IPS DF 6.9 (cell line): ENCODE results near the gene ACVR1.
"Not testable (repeated sequence)": the region's sequence is repeated elsewhere in the genome, so short reads cannot be mapped to it uniquely, and the experiment has no call there.

Experiments
- DNase-seq: peaks from one replicate; pipeline ENCODE4 v3.0.0-alpha.2; 2013; ENCODE audit warnings: low read depth, low spot score
- H3K27ac ChIP-seq: one replicate; pipeline ENCODE4 v1.5.1; 2013; ENCODE audit warnings: low read length, control low read depth
- H3K27me3 ChIP-seq: 2 replicates; pipeline ENCODE4 v1.6.1; 2013; ENCODE audit warnings: mild to moderate bottlenecking, low read length; ENCODE audit not compliant: control insufficient read depth, insufficient read depth
- H3K36me3 ChIP-seq: 2 replicates; pipeline ENCODE4 v1.6.1; 2013; ENCODE audit warnings: low read length; ENCODE audit not compliant: control insufficient read depth, insufficient read depth
- H3K4me1 ChIP-seq: 2 replicates; pipeline ENCODE4 v1.6.1; 2013; ENCODE audit warnings: low read length; ENCODE audit not compliant: control insufficient read depth, insufficient read depth
- H3K4me3 ChIP-seq: 2 replicates; pipeline ENCODE4 v1.5.1; 2013; ENCODE audit warnings: mild to moderate bottlenecking, low read length
- H3K9me3 ChIP-seq: 2 replicates; pipeline ENCODE4 v1.6.1; 2013; ENCODE audit warnings: low read length, inconsistent platforms; ENCODE audit not compliant: control insufficient read depth, insufficient read depth
- WGBS: extraction: QIAGEN DNeasy Blood & Tissue Kit; methylation state at CpG from one replicate; pipeline ENCODE4 v1.1.7; 2013; ENCODE audit warnings: mixed read lengths, missing lambda C conversion rate; ENCODE audit not compliant: insufficient read length, insufficient coverage; 5-methylcytosine and 5-hydroxymethylcytosine counted together

Gene ACVR1

DNA sequence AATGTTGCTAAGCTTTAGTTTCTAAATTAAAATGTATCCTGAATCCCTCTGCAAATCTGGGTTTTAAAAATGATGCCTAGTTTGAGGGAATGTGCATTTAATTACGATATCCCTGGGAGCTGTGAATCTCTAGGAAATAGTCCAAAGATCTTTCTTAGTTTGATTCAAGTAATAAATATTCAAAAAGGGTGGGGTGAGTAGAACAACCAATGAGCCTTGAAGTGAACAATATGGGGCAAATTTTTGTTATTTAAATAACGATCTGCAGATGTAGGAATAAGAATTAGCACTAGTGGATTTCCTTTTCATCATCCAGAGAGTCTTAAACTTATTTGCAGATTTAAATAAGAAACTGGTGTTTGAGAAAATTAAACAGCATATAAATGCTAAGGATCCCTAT is 106.3 kb downstream of the ACVR1 start:
- Histone ChIP-seq H3K4me1 (no peaks in the 10 kb centered on the region), H3K9me3 (no peaks in the 10 kb centered on the region), H3K4me3 (no peak overlapping the region), H3K36me3 (peaks cover 2% of the 10 kb centered on the region; the same call in 1 of the 2 replicates), H3K27me3 (no peaks in the 10 kb centered on the region), H3K27ac (no peak overlapping the region)
- DNase-seq, result no peak
- no CpG with 5 or more reads among the region's 2 CpGs for WGBS

DNA sequence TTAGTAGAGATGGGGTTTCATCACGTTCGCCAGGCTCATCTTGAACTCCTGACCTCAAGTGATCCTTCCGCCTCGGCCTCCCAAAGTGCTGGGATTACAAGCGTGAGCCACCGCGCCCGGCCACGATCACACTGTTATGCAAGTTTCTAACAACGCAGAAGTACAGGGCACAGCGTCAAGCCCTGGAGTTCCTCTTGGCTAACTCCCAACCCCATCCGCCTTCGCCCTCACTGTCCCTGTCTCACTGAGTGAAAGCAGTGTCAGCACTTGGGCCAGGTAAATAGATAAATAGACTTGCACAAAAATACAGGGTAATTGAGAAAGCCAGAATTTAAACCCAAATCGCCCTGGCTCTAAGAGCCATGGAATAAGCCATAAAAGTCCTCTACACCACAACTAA is 111.7 kb downstream of the ACVR1 start:
- Histone ChIP-seq H3K27me3 (no peaks in the 10 kb centered on the region), H3K36me3 (peaks cover 2% of the 10 kb centered on the region; the same call in 1 of the 2 replicates), H3K9me3 (no peaks in the 10 kb centered on the region), H3K4me3 (no peak overlapping the region), H3K27ac (no peak overlapping the region), H3K4me1 (no peaks in the 10 kb centered on the region)
- no CpG with 5 or more reads among the region's 14 CpGs for WGBS
- DNase-seq, result no peak

DNA sequence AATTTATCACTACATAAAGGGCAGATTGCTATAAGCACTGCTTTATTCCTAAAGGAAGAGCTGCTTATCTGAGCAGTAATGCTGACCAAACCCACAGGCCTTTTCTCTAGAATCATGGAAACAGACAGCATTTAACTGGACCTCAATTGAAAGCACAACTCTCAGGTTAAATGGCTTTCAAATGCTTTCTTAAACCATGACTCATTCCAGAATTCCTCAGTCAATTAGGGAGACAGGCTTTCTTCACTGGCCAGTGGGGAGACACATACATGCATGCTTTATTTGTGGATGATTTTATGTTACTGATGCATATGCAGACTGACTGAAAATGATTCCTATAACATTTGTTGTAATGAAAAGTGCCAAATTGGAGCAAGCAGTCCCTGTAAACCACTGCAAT is 114.6 kb downstream of the ACVR1 start:
- DNase-seq, result no peak
- Histone ChIP-seq H3K27me3 (no peaks in the 10 kb centered on the region), H3K9me3 (no peaks in the 10 kb centered on the region), H3K4me3 (no peak overlapping the region), H3K27ac (no peak overlapping the region), H3K36me3 (no peaks in the 10 kb centered on the region; the same call in 1 of the 2 replicates), H3K4me1 (no peaks in the 10 kb centered on the region)

DNA sequence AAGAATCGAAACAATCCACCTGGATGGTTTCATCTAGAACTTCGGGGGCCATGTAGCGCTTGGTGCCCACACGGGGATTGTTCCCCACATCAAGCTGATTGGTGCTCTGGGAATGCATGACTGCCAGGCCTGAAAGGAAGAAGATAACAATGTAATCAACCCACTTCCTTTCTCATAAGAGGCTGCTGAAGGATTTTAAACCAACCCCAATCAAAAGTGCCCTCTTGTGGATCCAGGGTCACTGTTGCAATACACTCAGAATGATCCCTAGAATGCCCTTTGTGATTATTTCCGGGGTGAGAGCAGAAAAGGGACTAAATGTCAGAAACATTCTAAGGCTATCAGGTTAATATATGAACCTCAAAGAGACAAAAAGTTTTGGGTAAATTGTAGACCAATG is 115.2 kb downstream of the ACVR1 start:
- Histone ChIP-seq H3K36me3 (no peaks in the 10 kb centered on the region; the same call in 1 of the 2 replicates), H3K27ac (no peak overlapping the region), H3K27me3 (no peaks in the 10 kb centered on the region), H3K4me3 (no peak overlapping the region), H3K9me3 (no peaks in the 10 kb centered on the region), H3K4me1 (no peaks in the 10 kb centered on the region)
- no CpG with 5 or more reads among the region's 5 CpGs for WGBS
- DNase-seq, result no peak

DNA sequence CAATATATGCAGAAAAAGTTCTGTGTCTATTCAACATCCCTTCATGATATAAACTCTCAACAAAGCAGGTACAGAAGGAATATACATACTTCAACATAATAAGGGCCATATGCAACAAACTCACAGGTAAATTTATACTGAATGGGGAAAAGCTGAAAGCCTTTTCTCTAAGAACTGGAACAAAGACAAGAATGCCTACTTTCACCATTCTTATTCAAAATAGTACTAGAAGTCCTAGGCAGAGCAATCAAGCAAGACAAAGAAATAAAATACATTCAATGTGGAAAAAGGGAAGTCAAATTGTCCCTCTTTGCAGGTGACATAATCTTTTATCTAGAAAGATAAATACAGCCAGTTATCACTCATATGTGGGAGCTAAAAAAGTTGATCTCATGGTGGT is 116.3 kb downstream of the ACVR1 start:
- H3K27me3 ChIP-seq, result no peaks in the 10 kb centered on the region
- H3K4me1 ChIP-seq, result no peaks in the 10 kb centered on the region
- no peaks in the 10 kb centered on the region for H3K9me3 ChIP-seq
- H3K27ac ChIP-seq, result no peak overlapping the region
- no peak overlapping the region for H3K4me3 ChIP-seq
- no peaks in the 10 kb centered on the region for H3K36me3 ChIP-seq
- DNase-seq, result no peak

DNA sequence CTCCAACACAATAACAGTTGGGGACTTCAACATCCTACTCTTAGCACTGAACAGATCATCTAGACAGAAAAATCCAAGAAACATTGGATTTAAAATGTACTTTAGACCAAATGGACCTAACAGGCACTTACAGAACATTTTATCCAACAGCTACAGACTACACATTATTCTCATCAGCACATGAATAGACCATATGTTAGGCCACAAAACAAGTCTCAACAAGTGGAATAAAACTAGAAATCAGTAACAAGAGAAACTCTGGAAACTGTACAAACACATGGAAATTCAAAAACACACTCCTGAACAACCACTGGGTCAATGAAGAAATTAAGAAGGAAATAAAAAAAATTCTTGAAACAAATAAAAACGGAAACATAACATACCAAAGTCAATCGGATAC is 117.5 kb downstream of the ACVR1 start:
- DNase-seq, result no peak
- Histone ChIP-seq H3K4me3 (no peak overlapping the region), H3K4me1 (no peaks in the 10 kb centered on the region), H3K27me3 (no peaks in the 10 kb centered on the region), H3K36me3 (no peaks in the 10 kb centered on the region), H3K27ac (no peak overlapping the region), H3K9me3 (no peaks in the 10 kb centered on the region)
- WGBS, result no CpG with 5 or more reads among the region's 2 CpGs

DNA sequence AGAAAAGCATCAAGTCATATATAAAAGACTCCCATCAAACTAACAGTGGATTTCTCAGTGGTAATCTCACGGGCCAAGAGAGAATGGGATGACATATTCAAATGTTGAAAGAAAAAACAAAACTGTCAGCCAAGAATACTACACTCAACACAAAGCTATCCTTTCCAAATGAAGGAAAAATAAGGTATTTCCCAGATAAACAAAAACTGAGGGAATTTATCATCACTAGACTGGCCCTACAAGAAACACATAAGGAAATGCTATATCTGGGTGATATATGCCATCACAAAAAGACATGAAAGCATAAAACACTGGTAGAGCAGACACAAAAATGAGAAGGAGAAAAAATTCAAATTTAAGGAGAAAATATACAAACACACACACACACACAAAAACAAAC is 118.6 kb downstream of the ACVR1 start:
- H3K4me1 ChIP-seq, result no peaks in the 10 kb centered on the region
- H3K36me3 ChIP-seq, result no peaks in the 10 kb centered on the region
- H3K27me3 ChIP-seq, result no peaks in the 10 kb centered on the region
- no peak overlapping the region for H3K27ac ChIP-seq
- WGBS, result no CpG with 5 or more reads among the region's 1 CpG
- no peak for DNase-seq
- H3K4me3 ChIP-seq, result no peak overlapping the region
- H3K9me3 ChIP-seq, result no peaks in the 10 kb centered on the region

DNA sequence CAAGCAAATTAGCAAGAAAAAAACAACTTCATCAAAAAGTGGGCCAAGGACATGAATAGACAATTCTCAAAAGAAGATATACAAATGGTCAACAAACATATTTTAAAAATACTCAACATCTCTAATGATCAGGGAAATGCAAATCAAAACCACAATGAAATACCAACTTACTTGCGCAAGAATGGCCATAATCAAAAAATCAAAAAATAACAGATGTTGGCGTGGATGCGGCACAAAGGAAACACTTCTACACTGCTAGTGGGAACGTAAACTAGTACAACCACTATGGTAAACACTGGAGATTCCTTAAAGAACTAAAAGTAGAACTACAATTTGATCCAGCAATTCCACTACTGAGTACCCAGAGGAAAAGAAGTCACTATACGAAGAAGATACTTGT is 119.7 kb downstream of the ACVR1 start:
- not testable (repeated sequence) for H3K9me3 ChIP-seq, H3K36me3 ChIP-seq, DNase-seq, H3K27me3 ChIP-seq, H3K27ac ChIP-seq, H3K4me3 ChIP-seq, H3K4me1 ChIP-seq
- WGBS, result no CpG with 5 or more reads among the region's 5 CpGs

DNA sequence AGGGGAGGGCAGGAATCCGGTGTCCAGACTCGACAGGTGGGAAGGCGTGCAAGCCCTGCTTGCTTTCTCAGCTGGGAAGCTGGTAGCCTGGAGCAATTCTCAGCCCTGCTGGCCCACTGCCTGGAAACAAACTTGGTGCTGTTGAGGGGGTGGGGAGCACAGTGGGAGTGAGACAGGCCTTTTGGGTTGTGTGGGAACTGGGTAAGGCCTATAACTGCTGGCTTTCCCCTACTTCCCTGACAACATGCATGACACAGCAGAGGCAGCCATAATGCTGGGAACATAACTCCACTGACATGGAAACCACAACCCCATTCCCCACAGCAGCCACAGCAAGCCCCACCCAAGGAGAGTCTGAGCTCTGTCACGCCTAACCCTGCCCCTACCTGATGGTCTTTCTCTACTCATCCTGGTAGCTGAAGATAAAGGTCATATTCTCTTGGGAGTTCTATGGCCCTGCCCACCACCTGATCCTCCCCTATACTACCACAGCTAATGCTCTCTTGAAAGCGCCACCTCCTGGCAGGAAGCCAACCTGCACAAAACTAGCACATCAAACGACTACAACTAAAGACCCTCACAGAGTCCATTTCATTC is 124.6 kb downstream of the ACVR1 start:
- Histone ChIP-seq H3K36me3 (peaks cover 2% of the 10 kb centered on the region; the same call in 1 of the 2 replicates), H3K27me3 (no peaks in the 10 kb centered on the region), H3K4me1 (0 out of 2 replicates have a peak, but pooled peaks cover 1% of the 10 kb centered on the region), H3K27ac (no peak overlapping the region), H3K4me3 (no peak overlapping the region), H3K9me3 (no peaks in the 10 kb centered on the region)
- DNase-seq, result no peak
- no CpG with 5 or more reads among the region's 6 CpGs for WGBS

DNA sequence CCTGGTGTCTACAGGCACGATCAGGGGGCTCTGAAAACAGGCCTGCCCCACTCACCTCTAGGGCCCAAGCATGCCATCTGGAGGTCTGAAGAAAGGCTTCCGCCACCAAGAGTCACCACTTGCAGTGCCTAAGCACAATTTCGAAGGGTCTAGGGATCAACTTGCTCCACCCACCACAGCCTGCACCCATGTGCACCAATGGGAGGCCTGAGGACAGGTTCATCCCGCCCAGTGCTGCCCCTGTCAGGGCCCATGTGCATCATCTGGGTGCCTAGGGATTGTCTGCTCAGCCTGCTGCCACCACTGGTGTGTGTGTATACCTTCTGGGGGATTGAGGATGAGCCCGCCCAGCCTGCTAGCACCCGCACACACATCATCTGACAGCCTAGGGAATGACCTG is 126.4 kb downstream of the ACVR1 start:
- Histone ChIP-seq H3K4me1 (0 out of 2 replicates have a peak, but pooled peaks cover 1% of the 10 kb centered on the region), H3K9me3 (no peaks in the 10 kb centered on the region), H3K36me3 (peaks cover 2% of the 10 kb centered on the region; the same call in 1 of the 2 replicates), H3K4me3 (no peak overlapping the region), H3K27me3 (no peaks in the 10 kb centered on the region), H3K27ac (no peak overlapping the region)
- WGBS, result no CpG with 5 or more reads among the region's 6 CpGs
- no peak for DNase-seq

DNA sequence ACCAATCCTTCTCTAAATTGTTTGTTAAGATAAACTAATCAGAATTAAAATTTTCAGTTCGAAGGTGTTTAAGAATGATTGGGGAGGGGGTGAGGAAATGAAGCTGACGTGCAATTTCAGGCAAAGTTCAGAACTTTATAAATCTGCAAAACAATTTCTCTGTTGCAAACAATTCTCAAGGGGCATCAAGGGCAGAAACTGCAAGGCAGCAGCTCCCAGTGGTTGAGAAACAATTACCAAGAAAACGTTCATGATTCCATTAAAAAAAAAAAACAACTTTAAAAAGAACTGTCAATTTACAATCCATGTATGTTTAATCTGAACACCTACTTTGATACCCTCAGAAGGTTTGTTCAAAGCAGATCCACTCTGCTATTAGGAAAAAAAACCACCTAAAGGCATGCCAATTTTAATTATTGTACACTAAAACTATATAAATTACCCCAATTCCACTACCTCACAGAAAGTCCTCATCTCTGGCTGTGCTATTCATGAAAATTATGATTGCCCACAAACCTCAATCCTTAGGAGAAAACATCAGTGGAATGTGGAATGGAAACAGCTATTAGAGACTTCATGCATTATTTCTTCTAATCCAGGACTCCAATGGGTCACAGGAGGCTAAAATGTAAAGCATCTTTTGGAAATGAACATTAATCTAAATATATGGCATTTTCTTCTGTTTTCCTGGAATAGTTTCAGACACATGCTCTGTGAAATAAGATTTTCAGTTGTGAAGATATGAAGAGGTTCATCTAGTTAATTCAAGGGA is 127.6 kb downstream of the ACVR1 start:
- no peak overlapping the region for H3K27ac ChIP-seq
- no peak for DNase-seq
- 0 out of 2 replicates have a peak, but pooled peaks cover 1% of the 10 kb centered on the region for H3K4me1 ChIP-seq
- H3K9me3 ChIP-seq, result no peaks in the 10 kb centered on the region
- WGBS, result 100% methylated on average over 1 of the region's 3 CpGs
- H3K4me3 ChIP-seq, result no peak overlapping the region
- H3K36me3 ChIP-seq, result peaks cover 2% of the 10 kb centered on the region; the same call in 1 of the 2 replicates
- no peaks in the 10 kb centered on the region for H3K27me3 ChIP-seq
